Upper lobe of left lung (tissue), 4 donors: ENCODE measurements around the gene RMDN2.

Source experiments
- EP300 ChIP-seq, 4 donors: sonication (generic); formaldehyde crosslinking; IDR thresholded peaks; one replicate each; pipeline ENCODE4 v1.5.1; 2017; ENCODE audit warnings: antibody characterized with exemption in 4 of 4, control low read depth in 2 of 4
- POLR2A ChIP-seq, 4 donors: fragments of 450-650 bp; IDR thresholded peaks; one replicate each; pipeline ENCODE4 v1.5.1; 2016 to 2017; ENCODE audit warnings: antibody characterized with exemption in 4 of 4, mild to moderate bottlenecking in 2 of 4
- POLR2AphosphoS5 ChIP-seq, 2 donors: sonication (generic); formaldehyde crosslinking; IDR thresholded peaks; one replicate each; pipeline ENCODE4 v1.5.1; 2017; ENCODE audit warnings: antibody characterized with exemption in 2 of 2
- TF ChIP-seq, protein P1 (sequence below), 6 experiments: fragments of 450-650 bp in 4 of 6; fragments of 200-600 bp in 2 of 6; sonication (generic) in 2 of 6; IDR thresholded peaks; one replicate each; pipeline ENCODE4 v1.5.1; 2016 to 2019; ENCODE audit warnings: antibody characterized with exemption in 6 of 6

- TF ChIP-seq, protein P1, sequence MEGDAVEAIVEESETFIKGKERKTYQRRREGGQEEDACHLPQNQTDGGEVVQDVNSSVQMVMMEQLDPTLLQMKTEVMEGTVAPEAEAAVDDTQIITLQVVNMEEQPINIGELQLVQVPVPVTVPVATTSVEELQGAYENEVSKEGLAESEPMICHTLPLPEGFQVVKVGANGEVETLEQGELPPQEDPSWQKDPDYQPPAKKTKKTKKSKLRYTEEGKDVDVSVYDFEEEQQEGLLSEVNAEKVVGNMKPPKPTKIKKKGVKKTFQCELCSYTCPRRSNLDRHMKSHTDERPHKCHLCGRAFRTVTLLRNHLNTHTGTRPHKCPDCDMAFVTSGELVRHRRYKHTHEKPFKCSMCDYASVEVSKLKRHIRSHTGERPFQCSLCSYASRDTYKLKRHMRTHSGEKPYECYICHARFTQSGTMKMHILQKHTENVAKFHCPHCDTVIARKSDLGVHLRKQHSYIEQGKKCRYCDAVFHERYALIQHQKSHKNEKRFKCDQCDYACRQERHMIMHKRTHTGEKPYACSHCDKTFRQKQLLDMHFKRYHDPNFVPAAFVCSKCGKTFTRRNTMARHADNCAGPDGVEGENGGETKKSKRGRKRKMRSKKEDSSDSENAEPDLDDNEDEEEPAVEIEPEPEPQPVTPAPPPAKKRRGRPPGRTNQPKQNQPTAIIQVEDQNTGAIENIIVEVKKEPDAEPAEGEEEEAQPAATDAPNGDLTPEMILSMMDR (IDR thresholded peaks at IDR 0.05) = no peak
- no peak for TF ChIP-seq POLR2AphosphoS5 (IDR thresholded peaks at IDR 0.05)
- TF ChIP-seq POLR2A (IDR thresholded peaks at IDR 0.05) = no peak
- TF ChIP-seq EP300 (IDR thresholded peaks at IDR 0.05) = no peak
Measured at GRCh38 chr2:37893327-37893726, 31.8 kb upstream of the RMDN2 start.
